Kidney tubule cell (primary cell): Measurements from ENCODE around the gene KLF5.

Experiments
- DNase-seq: peaks from one replicate; pipeline ENCODE4 v3.0.0-alpha.2; 2018; ENCODE audit warnings: low spot score

Gene KLF5

GRCh38 chr13:73059460-73060250, 850 bp downstream of the KLF5 start:
- DNase-seq, result peak; percentile 77

GRCh38 chr13:73060251-73061160, 1.7 kb downstream of the KLF5 start:
- peak; percentile 69 for DNase-seq

DNA sequence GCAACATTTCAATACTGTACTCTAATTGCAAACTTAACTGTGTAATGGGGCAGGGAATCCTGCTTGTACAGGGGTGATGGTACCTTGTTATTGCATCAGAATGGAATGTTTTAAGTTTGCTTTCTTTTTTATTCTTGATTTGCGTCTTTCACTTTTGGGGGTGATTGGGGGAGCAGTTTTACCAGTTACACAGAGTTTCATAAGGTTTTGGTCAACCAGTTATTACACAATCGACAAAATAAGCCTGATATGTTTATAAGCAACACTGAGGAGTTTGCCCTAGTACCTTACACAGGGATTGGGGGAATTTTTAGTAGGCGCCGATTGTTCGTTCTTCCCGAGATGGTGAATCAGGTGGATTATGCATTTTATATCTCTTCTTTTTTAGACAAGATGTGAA, 2.7 kb downstream of the KLF5 start:
- no peak for DNase-seq

DNA sequence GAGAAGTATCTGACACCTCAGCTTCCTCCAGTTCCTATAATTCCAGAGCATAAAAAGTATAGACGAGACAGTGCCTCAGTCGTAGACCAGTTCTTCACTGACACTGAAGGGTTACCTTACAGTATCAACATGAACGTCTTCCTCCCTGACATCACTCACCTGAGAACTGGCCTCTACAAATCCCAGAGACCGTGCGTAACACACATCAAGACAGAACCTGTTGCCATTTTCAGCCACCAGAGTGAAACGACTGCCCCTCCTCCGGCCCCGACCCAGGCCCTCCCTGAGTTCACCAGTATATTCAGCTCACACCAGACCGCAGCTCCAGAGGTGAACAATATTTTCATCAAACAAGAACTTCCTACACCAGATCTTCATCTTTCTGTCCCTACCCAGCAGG, 3.1 kb downstream of the KLF5 start:
- DNase-seq, result no peak

DNA sequence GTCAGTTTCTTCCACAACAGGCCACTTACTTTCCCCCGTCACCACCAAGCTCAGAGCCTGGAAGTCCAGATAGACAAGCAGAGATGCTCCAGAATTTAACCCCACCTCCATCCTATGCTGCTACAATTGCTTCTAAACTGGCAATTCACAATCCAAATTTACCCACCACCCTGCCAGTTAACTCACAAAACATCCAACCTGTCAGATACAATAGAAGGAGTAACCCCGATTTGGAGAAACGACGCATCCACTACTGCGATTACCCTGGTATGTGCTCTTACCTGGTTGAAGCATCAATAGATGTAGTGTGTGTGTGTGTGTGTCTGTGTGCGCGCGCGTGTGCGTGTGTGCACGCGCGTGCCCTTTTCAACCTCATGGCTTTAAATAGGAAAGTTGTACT, 3.7 kb downstream of the KLF5 start:
- DNase-seq, result no peak

DNA sequence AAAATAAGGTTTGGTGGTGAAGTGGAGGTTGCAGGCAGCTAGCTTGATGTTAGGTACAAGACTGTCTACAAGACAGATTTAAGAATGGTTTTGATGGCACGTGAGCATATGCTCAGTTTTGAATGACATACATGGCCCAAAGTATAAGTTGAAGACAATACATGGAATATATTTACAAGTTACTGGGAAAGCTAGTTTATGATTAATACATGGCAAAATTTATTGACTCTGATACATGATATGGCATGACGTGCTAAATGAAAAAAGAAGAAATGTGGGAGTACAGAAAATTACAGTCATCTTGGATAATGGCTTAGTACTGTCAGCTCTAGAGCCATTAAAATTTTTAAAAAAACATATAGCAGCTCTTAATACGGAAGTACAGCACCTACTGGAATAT, 4.4 kb downstream of the KLF5 start:
- DNase-seq, result no peak

- no peak for DNase-seq
Observed at GRCh38 chr13:73065036-73065435, 6.2 kb downstream of the KLF5 start.

GRCh38 chr13:73065665-73066340, 7.0 kb downstream of the KLF5 start:
- DNase-seq, result no peak

DNA sequence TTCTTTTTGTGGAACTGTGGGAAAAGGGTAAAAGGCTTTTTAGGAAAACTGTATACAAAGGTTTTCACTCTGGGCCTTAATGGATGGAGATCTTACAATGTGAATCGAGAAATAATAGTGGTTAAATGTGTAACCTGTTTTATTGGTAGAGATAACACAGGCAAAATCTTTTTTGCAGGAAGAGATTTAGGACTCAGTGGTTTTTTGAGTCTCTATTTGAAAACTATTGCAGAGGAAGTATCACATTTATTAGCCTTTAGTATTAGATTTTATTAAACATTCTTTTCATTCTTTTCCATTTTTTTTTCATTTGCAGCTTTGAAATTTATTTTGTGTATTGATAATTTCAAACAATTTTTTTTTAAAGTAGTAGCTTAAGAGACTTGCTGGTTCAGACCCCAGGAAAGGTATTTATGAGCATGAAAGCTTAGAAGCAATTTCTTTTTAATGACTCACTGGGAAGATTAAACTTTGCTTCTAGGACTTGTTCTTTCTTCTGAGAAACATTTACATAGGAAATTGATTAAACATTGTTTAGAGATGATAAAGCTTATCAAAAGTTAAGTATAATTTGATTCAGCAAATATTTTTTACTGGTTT, 10.5 kb downstream of the KLF5 start:
- DNase-seq, result peak; percentile 34

GRCh38 chr13:73070451-73071098, 11.8 kb downstream of the KLF5 start:
- DNase-seq, result no peak

DNA sequence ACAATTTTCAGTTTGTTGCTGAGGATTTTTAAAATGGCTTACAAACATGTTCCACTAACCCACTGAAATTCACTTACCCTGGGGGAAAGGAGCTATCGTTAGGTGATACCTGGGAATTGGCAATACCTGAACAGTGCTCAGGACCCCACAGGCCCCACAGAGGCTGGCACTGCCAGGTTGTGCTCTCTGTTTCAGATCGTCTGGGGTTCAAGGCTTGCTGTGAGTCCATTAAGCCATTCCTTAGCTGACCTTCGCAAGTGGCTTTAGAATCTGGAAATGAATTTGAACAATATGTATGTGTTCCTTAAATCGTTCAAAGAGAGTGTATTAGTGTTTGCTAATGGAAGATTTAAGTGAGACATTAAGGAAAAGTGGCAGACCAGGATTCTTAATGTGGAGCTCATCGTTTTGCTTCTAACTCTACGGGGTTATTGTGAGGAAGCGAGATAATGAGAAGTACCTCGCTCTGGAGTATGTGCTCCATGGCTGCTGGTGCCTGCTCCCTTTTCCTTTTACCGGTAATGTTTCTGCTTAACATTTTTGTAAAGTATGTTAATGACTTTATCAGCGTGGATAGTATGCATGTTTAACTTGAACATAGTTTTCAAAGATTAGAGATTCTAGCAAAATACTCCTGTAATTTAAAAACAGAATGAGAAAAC, 13.6 kb downstream of the KLF5 start:
- DNase-seq, result no peak

GRCh38 chr13:73073050-73073449, 14.2 kb downstream of the KLF5 start:
- DNase-seq, result no peak

DNA sequence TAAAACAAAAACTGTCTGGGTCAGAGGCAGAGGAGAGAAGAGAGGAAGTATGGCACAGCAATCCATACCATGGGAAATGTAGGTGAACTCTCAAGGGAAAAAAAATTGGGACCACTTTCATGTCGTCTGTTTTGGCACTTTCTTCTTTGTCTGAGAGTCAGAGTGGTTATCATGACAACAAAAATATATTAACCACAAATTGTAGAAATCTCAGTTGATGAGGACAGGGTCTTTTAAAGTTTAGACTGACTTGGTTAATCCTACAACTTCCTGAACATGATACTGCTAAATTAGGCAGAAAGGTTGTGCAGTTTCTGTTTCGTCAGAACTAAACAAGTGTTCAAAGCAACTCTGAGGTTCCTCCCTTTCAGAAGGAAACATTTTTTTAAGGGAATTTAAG, 15.2 kb downstream of the KLF5 start:
- no peak for DNase-seq

DNA sequence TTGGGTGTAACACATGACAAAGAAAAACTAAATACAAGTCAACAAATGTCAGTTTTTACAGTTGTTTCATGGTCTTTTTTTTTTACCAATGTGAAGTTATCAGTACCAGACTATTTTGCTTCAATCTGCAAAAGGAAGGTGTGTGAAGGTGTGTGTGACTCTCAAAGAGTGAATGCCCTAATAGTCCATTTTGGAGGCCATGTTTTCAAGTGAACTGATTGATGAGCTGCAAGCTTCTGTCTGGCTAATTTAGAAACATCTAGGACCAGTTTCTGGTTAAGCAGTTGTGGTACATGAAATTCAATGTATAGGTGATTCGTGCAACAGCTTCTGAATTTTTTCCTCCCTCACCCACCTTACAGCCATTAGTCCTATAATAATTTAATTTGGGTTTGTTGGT, 16.1 kb downstream of the KLF5 start:
- no peak for DNase-seq

- no peak for DNase-seq
Observed at GRCh38 chr13:73075546-73075945, 16.7 kb downstream of the KLF5 start.

GRCh38 chr13:73075954-73076353, 17.1 kb downstream of the KLF5 start:
- no peak for DNase-seq

GRCh38 chr13:73077865-73078264, 19.1 kb downstream of the KLF5 start:
- no peak for DNase-seq

DNA sequence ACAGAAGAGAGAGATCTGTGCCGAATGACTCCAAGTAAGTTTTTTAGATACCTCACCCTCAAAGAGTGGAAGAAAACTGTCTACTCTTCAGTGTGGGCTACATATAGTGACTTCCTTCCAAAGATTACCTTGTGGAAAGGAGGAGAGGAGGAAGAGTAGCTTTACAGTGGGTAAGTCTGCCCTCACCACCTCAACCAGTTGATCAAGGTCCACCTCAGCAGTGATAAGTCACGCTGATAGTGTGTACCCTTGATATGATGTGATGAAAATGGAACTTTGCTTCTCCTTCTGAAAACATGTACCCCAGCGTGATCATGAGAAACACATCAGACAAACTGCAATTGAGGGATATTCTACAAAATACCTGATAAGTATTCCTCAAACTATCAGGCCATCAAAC, 20.6 kb downstream of the KLF5 start:
- no peak for DNase-seq

DNA sequence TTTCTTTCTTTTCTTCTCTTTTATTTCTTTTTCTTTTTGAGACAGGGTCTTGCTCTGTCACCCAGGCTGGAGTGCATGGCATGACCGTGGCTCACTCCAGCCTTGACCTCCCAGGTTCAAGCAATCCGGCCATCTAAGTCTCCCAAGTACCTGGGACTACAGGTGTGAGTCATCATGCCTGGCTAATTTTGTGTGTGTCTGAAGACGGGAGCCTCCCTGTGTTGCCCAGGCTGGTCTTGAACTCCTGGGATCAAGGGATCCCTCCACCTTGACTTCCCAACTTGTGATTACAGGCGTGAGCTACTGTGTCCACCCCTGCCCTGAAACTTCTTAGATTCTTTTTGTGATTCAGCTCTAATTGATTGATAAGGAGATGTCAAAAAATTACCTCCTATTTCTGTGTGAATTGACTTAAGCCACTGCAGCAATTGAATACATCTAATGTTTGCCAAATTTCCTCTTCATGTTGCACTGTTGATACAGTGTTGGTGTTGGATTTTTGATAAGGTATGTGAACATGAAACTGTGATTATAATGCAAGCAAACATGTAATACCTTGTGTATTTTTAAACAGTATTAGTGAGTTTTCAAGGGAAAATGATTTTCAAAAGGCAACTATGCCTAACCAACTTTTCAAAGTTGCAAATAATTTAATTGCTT, 22.6 kb downstream of the KLF5 start:
- DNase-seq, result peak; percentile 20

GRCh38 chr13:73082471-73082870, 23.7 kb downstream of the KLF5 start:
- peak; percentile 50 for DNase-seq

GRCh38 chr13:73082895-73083294, 24.1 kb downstream of the KLF5 start:
- no peak for DNase-seq
